ENCODE measurements around the gene ZNF831. TPM values are rescaled to one million over a fixed set of nuclear protein-coding genes. Genes with fewer than 3 reads are reported as not detected.

The ZNF831 gene
- total and polyA plus RNA-seq, 9 donors = 0.09 to 0.42 (median 0.18) TPM

DNA sequence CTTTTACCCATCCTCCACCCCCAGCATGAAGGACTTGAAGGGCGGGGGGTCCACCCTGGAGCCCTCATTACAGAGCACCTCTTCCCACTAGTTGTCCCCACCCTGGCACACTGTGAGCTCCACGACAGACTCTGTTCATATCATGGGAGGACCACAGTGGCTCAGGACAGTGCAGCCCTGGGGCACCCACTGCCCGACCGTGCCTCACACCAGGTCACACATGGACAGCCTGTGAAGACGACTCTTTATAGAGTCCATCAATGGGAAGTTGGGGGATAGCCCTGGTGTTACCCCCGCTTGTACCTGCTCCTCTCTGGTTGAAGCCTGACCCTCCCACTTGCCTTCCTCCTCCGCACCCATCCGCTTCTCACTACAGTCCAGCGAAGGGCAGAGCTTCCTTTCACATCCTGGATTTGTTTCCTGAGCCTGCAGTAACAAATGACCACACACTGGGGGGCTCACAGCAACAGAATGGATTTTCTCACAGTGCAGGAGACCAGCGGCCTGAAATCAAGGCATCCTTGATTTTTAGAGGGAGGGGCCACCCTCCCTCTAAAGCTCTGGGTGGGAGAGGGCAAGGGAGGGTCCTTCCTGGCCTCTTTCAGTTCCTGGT lies 15.5 kb downstream of the ZNF831 start:
- Histone ChIP-seq H3K4me3 (ENCODE audit: low read length) (no peak overlapping the region), H3K27me3 (ENCODE audit: control insufficient read depth, insufficient read depth, low read length) (peaks cover 2% of the 10 kb centered on the region), H3K9me3 (replicated peaks; ENCODE audit: control insufficient read depth, low read depth, low read length) (no peaks in the 10 kb centered on the region), H3K4me1 (ENCODE audit: control insufficient read depth, insufficient read depth, low read length) (no peaks in the 10 kb centered on the region), H3K27ac (ENCODE audit: low read length) (peak overlapping the region; percentile 21), H3K36me3 (ENCODE audit: control insufficient read depth, insufficient read depth, low read length) (no peaks in the 10 kb centered on the region)
- WGBS (ENCODE audit: insufficient coverage) = 63% methylated on average over 9 of the region's 10 CpGs
- peak; percentile 19 for DNase-seq

DNA sequence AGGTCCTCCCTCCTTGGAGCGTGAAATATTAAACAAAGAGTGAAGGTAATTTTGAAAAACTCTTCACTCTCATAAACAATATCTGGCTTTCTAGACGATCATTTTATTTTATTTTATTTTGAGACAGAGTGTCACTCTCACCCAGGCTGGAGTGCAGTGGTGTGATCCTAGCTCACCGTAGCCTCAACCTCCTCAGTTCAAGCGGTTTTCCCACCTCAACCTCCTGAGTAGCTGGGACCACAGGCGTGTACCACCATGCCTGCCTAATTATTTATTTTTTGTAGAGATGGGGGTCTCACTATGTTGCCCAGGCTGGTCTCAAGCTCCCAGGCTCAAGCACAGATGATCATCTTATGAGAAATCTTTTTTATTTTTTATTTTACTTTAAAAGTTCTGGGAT lies 16.4 kb downstream of the ZNF831 start:
- Histone ChIP-seq H3K4me1 (ENCODE audit: control insufficient read depth, insufficient read depth, low read length) (no peaks in the 10 kb centered on the region), H3K27ac (ENCODE audit: low read length) (no peak overlapping the region), H3K36me3 (ENCODE audit: control insufficient read depth, insufficient read depth, low read length) (no peaks in the 10 kb centered on the region), H3K9me3 (replicated peaks; ENCODE audit: control insufficient read depth, low read depth, low read length) (no peaks in the 10 kb centered on the region), H3K27me3 (ENCODE audit: control insufficient read depth, insufficient read depth, low read length) (peaks cover 2% of the 10 kb centered on the region), H3K4me3 (ENCODE audit: low read length) (no peak overlapping the region)
- no CpG with 5 or more reads among the region's 5 CpGs for WGBS (ENCODE audit: insufficient coverage)
- DNase-seq = no peak

DNA sequence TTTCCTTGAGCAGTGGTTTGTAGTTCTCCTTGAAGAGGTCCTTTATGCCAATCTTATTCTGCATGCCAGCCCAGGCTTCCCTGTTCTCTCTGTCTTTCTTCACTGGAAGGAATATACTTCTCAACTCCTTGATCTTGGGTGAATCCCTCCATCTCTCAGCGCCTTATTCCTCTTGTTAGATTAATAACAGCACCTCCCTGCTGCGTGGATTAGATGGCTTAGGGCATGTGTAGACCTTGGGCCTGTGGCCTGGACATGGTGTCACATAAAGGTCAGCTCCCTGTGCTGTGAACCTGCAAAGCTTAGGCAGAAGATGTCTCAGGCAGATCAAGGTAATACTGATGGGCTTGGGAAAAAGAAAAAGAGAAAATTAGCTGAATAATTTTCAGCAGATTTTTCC lies 18.3 kb downstream of the ZNF831 start:
- Histone ChIP-seq H3K27ac (ENCODE audit: low read length) (no peak overlapping the region), H3K36me3 (ENCODE audit: control insufficient read depth, insufficient read depth, low read length) (no peaks in the 10 kb centered on the region), H3K4me3 (ENCODE audit: low read length) (no peak overlapping the region), H3K9me3 (replicated peaks; ENCODE audit: control insufficient read depth, low read depth, low read length) (no peaks in the 10 kb centered on the region), H3K4me1 (ENCODE audit: control insufficient read depth, insufficient read depth, low read length) (no peaks in the 10 kb centered on the region), H3K27me3 (ENCODE audit: control insufficient read depth, insufficient read depth, low read length) (peaks cover 6% of the 10 kb centered on the region)
- WGBS (ENCODE audit: insufficient coverage) = no CpG with 5 or more reads among the region's 2 CpGs
- no peak for DNase-seq

DNA sequence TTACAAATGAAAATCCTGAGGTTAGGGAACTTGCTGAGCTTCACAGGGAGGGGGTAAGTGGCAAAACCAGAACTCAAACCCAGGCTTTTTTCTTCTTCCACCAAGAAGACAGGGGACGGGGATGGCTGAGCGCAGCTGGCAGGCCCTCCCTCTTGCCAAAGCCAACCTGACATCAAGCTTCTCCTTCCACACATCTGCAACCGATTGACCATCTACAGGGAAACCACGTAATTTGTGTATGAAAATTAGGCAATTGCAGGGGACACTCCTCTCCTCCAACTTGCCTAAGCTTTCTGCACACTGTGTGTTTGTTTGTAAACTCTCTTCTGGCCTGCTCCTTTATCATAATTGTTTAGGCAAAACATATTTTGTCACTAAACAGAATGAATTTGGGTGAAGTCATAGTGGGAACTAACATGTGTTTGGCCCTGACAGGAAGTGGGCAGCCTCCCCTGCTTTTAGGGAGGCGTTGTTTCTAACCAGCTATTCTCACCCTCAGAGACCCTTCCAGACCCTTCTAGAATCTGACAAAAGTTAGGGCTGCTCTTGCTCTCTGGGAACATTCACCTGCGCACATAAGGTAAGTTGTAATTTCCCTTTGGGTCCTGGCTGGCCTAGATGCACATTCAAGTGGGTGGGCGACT lies 18.9 kb downstream of the ZNF831 start:
- H3K9me3 ChIP-seq (replicated peaks; ENCODE audit: control insufficient read depth, low read depth, low read length) = no peaks in the 10 kb centered on the region
- no peak overlapping the region for H3K4me3 ChIP-seq (ENCODE audit: low read length)
- peaks cover 6% of the 10 kb centered on the region for H3K27me3 ChIP-seq (ENCODE audit: control insufficient read depth, insufficient read depth, low read length)
- 92% methylated on average over 1 of the region's 7 CpGs for WGBS (ENCODE audit: insufficient coverage)
- H3K36me3 ChIP-seq (ENCODE audit: control insufficient read depth, insufficient read depth, low read length) = no peaks in the 10 kb centered on the region
- DNase-seq = no peak
- H3K4me1 ChIP-seq (ENCODE audit: control insufficient read depth, insufficient read depth, low read length) = no peaks in the 10 kb centered on the region
- no peak overlapping the region for H3K27ac ChIP-seq (ENCODE audit: low read length)

DNA sequence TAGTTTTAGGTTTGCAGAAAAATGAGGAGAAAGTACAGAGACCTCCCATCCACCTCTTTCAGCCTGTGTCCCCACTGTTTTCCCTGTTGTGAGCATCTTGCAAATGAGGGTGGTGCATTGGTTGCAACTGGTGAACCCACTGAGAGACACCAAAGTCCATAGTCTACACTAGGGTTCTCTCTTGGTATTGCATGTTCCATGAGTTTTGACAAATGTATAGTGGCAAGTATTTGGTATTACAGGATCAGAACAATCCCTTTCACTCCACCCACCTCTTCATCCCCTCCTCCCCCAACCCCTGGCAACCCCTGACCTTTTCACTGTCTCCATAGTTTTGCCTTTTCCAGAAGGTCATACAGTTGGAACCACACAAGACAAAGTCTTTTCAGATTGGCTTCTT lies 20.1 kb downstream of the ZNF831 start:
- Histone ChIP-seq H3K36me3 (ENCODE audit: control insufficient read depth, insufficient read depth, low read length) (no peaks in the 10 kb centered on the region), H3K27ac (ENCODE audit: low read length) (no peak overlapping the region), H3K27me3 (ENCODE audit: control insufficient read depth, insufficient read depth, low read length) (peaks cover 6% of the 10 kb centered on the region), H3K9me3 (replicated peaks; ENCODE audit: control insufficient read depth, low read depth, low read length) (no peaks in the 10 kb centered on the region), H3K4me3 (ENCODE audit: low read length) (no peak overlapping the region), H3K4me1 (ENCODE audit: control insufficient read depth, insufficient read depth, low read length) (no peaks in the 10 kb centered on the region)
- DNase-seq = no peak

DNA sequence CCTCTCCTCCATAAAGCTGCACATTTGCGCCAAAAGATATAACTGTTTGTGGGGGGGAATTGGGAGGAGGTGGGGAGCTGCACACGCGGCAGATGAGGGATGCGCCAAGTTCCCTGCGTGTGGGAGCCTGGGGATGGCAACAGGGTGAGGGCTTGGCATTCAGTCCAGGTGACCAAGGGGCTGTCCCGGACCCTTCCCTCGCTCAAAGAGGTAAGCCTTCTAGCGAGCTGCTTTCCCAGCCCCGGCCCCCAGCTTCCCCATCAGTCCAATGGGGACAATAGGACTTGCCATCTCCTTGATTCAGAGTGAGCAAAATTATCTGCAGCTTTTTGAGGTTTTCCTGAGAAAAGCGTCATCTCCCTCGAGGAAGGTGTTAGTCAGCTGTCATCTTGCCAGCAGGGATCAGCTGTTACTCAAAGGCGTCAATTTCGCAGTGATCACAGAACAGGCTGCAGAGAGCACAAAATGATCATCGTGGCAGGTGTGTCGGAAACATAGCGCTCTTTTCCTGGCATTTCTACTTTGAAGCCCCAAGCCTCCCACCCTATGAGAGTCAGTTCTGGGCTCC lies 21.3 kb downstream of the ZNF831 start:
- 59% methylated on average over 11 of the region's 16 CpGs for WGBS (ENCODE audit: insufficient coverage)
- Histone ChIP-seq H3K9me3 (replicated peaks; ENCODE audit: control insufficient read depth, low read depth, low read length) (no peaks in the 10 kb centered on the region), H3K36me3 (ENCODE audit: control insufficient read depth, insufficient read depth, low read length) (no peaks in the 10 kb centered on the region)

DNA sequence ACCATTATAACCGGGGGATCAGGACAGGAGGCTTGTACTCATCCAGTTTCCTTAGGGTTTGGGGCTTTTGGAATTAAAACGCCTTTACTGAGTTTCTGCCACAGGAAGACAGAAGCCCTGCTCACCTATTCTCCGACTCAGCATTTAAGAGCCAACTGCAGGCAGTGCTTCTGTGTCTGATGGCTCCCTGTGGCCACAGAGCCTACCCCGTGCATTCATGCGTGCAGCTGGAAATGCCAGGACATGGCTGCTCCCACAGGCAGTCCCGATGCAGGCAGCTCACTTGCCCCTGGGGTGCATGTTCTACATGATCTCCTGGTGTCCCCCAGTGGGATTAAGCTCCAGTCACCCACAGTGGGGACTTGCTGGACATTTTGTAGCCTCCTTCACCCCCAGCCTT lies 22.2 kb downstream of the ZNF831 start:
- Histone ChIP-seq H3K4me3 (ENCODE audit: low read length) (no peak overlapping the region), H3K9me3 (replicated peaks; ENCODE audit: control insufficient read depth, low read depth, low read length) (no peaks in the 10 kb centered on the region), H3K36me3 (ENCODE audit: control insufficient read depth, insufficient read depth, low read length) (no peaks in the 10 kb centered on the region), H3K27me3 (ENCODE audit: control insufficient read depth, insufficient read depth, low read length) (peaks cover 4% of the 10 kb centered on the region), H3K27ac (ENCODE audit: low read length) (no peak overlapping the region), H3K4me1 (ENCODE audit: control insufficient read depth, insufficient read depth, low read length) (no peaks in the 10 kb centered on the region)
- WGBS (ENCODE audit: insufficient coverage) = 48% methylated on average over 6 of the region's 6 CpGs
- DNase-seq = no peak

More for the DNA sequence above, 21.3 kb downstream of the ZNF831 start:
- H3K4me1 ChIP-seq (ENCODE audit: control insufficient read depth, insufficient read depth, low read length) = no peaks in the 10 kb centered on the region
- peaks cover 4% of the 10 kb centered on the region for H3K27me3 ChIP-seq (ENCODE audit: control insufficient read depth, insufficient read depth, low read length)
- no peak overlapping the region for H3K27ac ChIP-seq (ENCODE audit: low read length)
- DNase-seq = no peak
- no peak overlapping the region for H3K4me3 ChIP-seq (ENCODE audit: low read length)

DNA sequence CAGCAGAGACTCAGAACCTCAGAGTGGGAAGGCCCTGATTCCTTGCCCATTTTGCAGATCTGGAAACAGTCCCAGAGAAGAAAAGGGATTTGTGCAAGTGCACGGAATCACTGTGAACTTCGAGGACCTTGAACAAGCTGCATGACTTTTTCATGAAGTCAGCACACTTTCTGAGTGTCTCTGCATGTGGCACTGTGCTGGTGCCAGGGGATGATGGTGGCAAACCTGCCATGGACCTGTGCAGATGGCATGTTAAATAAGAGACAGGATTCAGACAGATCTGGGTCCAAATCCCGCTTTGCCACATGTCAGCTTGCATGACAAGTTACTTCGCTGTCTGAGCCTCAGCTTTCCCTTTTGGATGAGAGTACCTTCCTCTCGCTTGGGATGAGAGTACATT lies 26.8 kb downstream of the ZNF831 start:
- no peaks in the 10 kb centered on the region for H3K36me3 ChIP-seq (ENCODE audit: control insufficient read depth, insufficient read depth, low read length)
- no peak overlapping the region for H3K27ac ChIP-seq (ENCODE audit: low read length)
- DNase-seq = no peak
- WGBS (ENCODE audit: insufficient coverage) = 70% methylated on average over 4 of the region's 5 CpGs
- H3K4me1 ChIP-seq (ENCODE audit: control insufficient read depth, insufficient read depth, low read length) = no peaks in the 10 kb centered on the region
- H3K9me3 ChIP-seq (replicated peaks; ENCODE audit: control insufficient read depth, low read depth, low read length) = no peaks in the 10 kb centered on the region
- peaks cover 6% of the 10 kb centered on the region for H3K27me3 ChIP-seq (ENCODE audit: control insufficient read depth, insufficient read depth, low read length)
- H3K4me3 ChIP-seq (ENCODE audit: low read length) = no peak overlapping the region

DNA sequence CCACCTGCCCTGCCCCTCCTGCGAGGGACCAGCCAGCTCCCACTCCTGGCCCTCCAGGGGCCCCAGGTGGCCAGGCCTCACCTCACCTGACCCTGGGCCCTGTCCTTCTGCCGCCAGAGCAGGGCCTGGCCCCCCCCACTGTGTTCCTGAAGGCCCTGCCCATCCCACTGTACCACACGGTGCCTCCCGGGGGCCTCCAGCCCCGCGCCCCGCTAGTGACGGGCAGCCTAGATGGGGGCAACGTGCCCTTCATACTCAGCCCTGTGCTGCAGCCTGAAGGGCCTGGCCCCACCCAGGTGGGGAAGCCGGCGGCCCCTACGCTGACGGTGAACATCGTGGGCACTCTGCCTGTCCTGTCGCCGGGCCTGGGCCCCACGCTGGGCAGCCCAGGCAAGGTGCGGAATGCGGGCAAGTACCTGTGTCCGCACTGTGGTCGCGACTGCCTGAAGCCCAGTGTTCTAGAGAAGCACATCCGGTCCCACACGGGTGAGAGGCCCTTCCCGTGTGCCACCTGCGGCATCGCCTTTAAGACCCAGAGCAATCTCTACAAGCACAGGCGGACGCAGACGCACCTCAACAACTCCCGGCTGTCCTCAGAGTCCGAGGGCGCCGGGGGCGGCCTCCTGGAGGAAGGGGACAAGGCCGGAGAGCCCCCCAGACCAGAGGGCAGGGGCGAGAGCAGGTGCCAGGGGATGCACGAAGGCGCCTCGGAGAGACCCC lies 27.6 kb downstream of the ZNF831 start:
- Histone ChIP-seq H3K36me3 (ENCODE audit: control insufficient read depth, insufficient read depth, low read length) (no peaks in the 10 kb centered on the region), H3K4me3 (ENCODE audit: low read length) (no peak overlapping the region), H3K4me1 (ENCODE audit: control insufficient read depth, insufficient read depth, low read length) (no peaks in the 10 kb centered on the region), H3K9me3 (replicated peaks; ENCODE audit: control insufficient read depth, low read depth, low read length) (no peaks in the 10 kb centered on the region), H3K27me3 (ENCODE audit: control insufficient read depth, insufficient read depth, low read length) (peaks cover 5% of the 10 kb centered on the region), H3K27ac (ENCODE audit: low read length) (no peak overlapping the region)
- no peak for DNase-seq
- WGBS (ENCODE audit: insufficient coverage) = 92% methylated on average over 40 of the region's 40 CpGs

DNA sequence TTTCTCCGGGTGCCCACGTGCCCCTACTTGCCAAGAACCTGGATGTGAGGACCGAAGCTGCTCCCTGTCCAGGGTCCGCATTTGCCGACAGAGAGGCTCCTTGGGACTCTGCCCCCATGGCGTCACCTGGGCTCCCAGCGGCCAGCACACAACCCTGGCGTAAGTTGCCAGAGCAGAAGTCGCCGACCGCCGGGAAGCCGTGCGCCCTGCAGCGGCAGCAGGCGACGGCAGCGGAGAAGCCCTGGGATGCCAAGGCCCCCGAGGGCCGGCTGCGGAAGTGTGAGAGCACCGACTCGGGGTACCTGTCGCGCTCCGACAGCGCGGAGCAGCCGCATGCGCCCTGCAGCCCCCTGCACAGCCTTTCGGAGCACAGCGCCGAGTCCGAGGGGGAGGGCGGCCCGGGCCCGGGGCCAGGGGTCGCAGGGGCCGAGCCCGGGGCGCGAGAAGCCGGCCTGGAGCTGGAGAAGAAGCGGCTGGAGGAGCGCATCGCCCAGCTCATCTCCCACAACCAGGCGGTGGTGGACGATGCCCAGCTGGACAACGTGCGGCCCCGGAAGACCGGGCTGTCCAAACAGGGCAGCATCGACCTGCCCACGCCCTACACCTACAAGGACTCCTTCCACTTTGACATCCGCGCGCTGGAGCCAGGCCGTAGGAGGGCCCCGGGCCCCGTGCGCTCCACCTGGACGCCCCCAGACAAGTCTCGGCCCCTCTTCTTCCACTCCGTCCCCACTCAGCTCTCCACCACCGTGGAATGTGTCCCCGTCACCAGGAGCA lies 28.3 kb downstream of the ZNF831 start:
- H3K27ac ChIP-seq (ENCODE audit: low read length) = no peak overlapping the region
- DNase-seq = no peak
- H3K4me1 ChIP-seq (ENCODE audit: control insufficient read depth, insufficient read depth, low read length) = no peaks in the 10 kb centered on the region
- 67% methylated on average over 65 of the region's 66 CpGs for WGBS (ENCODE audit: insufficient coverage)
- H3K4me3 ChIP-seq (ENCODE audit: low read length) = no peak overlapping the region
- H3K9me3 ChIP-seq (replicated peaks; ENCODE audit: control insufficient read depth, low read depth, low read length) = no peaks in the 10 kb centered on the region
- H3K27me3 ChIP-seq (ENCODE audit: control insufficient read depth, insufficient read depth, low read length) = peaks cover 5% of the 10 kb centered on the region
- H3K36me3 ChIP-seq (ENCODE audit: control insufficient read depth, insufficient read depth, low read length) = no peaks in the 10 kb centered on the region

All from muscle of leg (tissue), 11 donors.